Epithelial cell of esophagus (primary cell): ENCODE measurements around the gene FYCO1.

Experiments
- DNase-seq: peaks from one replicate; pipeline ENCODE4 v3.0.0; 2010; ENCODE audit warnings: low read depth
- H3K4me3 ChIP-seq: 2 replicates; pipeline ENCODE4 v1.5.1; 2011; ENCODE audit warnings: mild to moderate bottlenecking, low read length, control low read depth
- TF ChIP-seq, protein P1 (sequence below): IDR thresholded peaks from 2 replicates; pipeline ENCODE4 v1.5.1; 2011; ENCODE audit warnings: low read depth, mild to moderate bottlenecking, low read length, control low read depth, inconsistent platforms; ENCODE audit not compliant: insufficient read depth; ENCODE audit errors: missing control alignments

The FYCO1 gene

DNA sequence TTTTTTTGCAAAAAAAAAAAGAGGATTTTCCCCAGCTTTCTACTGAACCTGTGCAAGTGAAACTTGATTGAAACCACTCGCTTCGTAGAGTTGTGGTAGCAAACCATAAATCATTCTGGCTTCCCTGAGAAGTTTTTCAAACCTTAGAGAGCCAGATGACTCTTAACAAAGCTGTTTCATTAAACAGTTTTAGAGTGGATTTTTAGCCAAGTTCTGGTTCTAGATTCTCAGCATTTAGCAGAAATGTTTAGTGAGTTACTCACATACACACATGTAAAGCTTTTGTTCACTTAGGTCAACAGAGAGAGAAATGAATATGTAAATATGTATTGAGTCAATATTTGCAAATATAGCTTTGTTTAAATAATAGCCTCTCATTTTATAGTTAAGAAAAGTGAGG is 127.4 kb downstream of the FYCO1 start:
- TF ChIP-seq, protein P1, sequence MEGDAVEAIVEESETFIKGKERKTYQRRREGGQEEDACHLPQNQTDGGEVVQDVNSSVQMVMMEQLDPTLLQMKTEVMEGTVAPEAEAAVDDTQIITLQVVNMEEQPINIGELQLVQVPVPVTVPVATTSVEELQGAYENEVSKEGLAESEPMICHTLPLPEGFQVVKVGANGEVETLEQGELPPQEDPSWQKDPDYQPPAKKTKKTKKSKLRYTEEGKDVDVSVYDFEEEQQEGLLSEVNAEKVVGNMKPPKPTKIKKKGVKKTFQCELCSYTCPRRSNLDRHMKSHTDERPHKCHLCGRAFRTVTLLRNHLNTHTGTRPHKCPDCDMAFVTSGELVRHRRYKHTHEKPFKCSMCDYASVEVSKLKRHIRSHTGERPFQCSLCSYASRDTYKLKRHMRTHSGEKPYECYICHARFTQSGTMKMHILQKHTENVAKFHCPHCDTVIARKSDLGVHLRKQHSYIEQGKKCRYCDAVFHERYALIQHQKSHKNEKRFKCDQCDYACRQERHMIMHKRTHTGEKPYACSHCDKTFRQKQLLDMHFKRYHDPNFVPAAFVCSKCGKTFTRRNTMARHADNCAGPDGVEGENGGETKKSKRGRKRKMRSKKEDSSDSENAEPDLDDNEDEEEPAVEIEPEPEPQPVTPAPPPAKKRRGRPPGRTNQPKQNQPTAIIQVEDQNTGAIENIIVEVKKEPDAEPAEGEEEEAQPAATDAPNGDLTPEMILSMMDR, result no peak
- no peak for DNase-seq
- no peak overlapping the region for H3K4me3 ChIP-seq
